Sigmoid colon (tissue), 7 donors: ENCODE measurements around the gene CCDC188. TPM values are rescaled to one million over a fixed set of nuclear protein-coding genes. Genes with fewer than 3 reads are reported as not detected.

Source experiments
- DNase-seq: peaks from one replicate; pipeline ENCODE4 v3.0.0-alpha.2; 2019
- H3K27ac ChIP-seq, 4 donors: fragments of 200-600 bp; sonication (generic); one replicate each; pipeline ENCODE4 v1.5.1; 2016 to 2019; ENCODE audit warnings: mild to moderate bottlenecking in 1 of 4
- H3K27me3 ChIP-seq, 3 donors: fragments of 200-600 bp; sonication (generic); one replicate each; pipeline ENCODE4 v1.5.1; 2019; ENCODE audit warnings: mild to moderate bottlenecking in 1 of 3
- H3K36me3 ChIP-seq, 4 donors: fragments of 200-600 bp; sonication (generic); one replicate each; pipeline ENCODE4 v1.5.1; 2016 to 2019
- H3K4me1 ChIP-seq, 4 donors: fragments of 200-600 bp; sonication (generic); one replicate each; pipeline ENCODE4 v1.5.1; 2017 to 2019
- H3K4me3 ChIP-seq, 4 donors: fragments of 200-600 bp; sonication (generic); one replicate each; pipeline ENCODE4 v1.5.1; 2017 to 2019; ENCODE audit warnings: mild to moderate bottlenecking in 2 of 4, moderate library complexity in 1 of 4
- H3K9me3 ChIP-seq, 4 donors: fragments of 200-600 bp in 3 of 4; sonication (generic) in 3 of 4; one replicate each; pipeline versions ENCODE4 v1.5.1 to v1.6.1; 2013 to 2019
- EP300 ChIP-seq, 4 donors: sonication (generic); formaldehyde crosslinking; IDR thresholded peaks; one replicate each; pipeline ENCODE4 v1.6.1; 2017; ENCODE audit warnings: antibody characterized with exemption in 4 of 4
- POLR2A ChIP-seq, 2 donors: fragments of 450-650 bp; IDR thresholded peaks; one replicate each; pipeline ENCODE4 v1.6.1; 2016; ENCODE audit warnings: antibody characterized with exemption in 2 of 2, mild to moderate bottlenecking in 2 of 2, moderate library complexity in 2 of 2
- POLR2AphosphoS5 ChIP-seq, 4 donors: sonication (generic); formaldehyde crosslinking; IDR thresholded peaks; one replicate each; pipeline ENCODE4 v1.6.1; 2017; ENCODE audit warnings: antibody characterized with exemption in 4 of 4
- WGBS, 2 donors: extraction: QIAGEN DNeasy Blood & Tissue Kit; methylation state at CpG; one replicate each; pipeline ENCODE4 v1.1.7; 2013; 5-methylcytosine and 5-hydroxymethylcytosine counted together
- intact Hi-C: fragments of 100-400 bp; cut with DNase I; formaldehyde crosslinking; loops from one replicate; pipeline ENCODE4 v1.15.1; 2023
- polyA plus RNA-seq, 3 donors: library from polyadenylated mRNA; stranded (reverse); fragments of 200-250 nt; gene quantifications; one replicate each; pipeline ENCODE4 v1.2.3, GENCODE V29; 2013
- total RNA-seq, 4 donors: library from RNA; depleted of rRNA; stranded (reverse); fragments of >200 nt; gene quantifications; one replicate each; pipeline ENCODE4 v1.1.0, GENCODE V29; 2016
- TF ChIP-seq, protein P1 (sequence below), 4 experiments: fragments of 450-650 bp in 3 of 4; fragments of 200-600 bp in 1 of 4; IDR thresholded peaks; one replicate each; pipeline ENCODE4 v1.5.1; 2016 to 2019; ENCODE audit warnings: antibody characterized with exemption in 4 of 4, mild to moderate bottlenecking in 3 of 4, moderate library complexity in 2 of 4
- donor health status: healthy with polysubstance abuse.
- donor health status: Bipolar disorder and iron deficiency.
- donor health status: healthy.

CCDC188 gene
- total and polyA plus RNA-seq, 7 donors: 0.41 to 1.1 TPM; not detected in 5

DNA sequence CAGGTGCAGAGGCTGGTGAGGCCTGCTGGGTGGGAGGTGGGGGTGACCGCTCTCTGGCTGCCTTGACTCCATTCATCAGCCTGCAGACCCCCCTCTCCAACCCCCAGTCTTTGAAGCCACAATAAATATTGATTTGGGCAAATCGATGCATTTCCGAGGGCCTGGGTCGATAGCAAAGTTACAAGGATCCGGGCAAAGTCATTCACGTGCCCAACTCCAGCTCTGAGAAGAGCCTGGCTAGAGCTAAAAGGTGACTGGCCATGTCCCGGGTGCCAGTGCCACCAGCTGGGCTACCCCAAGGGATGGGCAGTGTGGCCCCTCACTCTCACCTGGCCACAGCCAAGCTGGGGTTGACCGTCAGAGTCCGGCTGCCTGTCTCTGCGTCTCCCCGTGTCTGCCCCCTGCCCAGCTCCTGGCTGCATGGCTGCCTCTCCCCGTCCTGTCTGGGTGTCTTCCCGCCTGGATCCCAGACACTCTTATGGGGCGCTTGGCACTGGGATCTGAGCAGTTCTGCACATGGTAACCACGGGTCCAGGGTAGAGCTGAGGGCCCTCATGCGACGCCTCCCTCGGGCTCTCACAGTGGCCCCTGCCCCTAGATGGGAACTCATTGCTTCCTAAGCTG, 46.7 kb upstream of the CCDC188 start:
- Histone ChIP-seq H3K9me3 (no peaks in the 10 kb centered on the region), H3K27me3 (peaks cover 0 to 8% (median 0%) of the 10 kb centered on the region in 3 donors), H3K4me1 (no peaks in the 10 kb centered on the region), H3K27ac (no peak overlapping the region), H3K4me3 (no peak overlapping the region), H3K36me3 (no peaks in the 10 kb centered on the region)
- WGBS, 2 donors: 62 to 83% methylated on average over 18 of the region's 18 CpGs
- intact Hi-C loops: no loop called here
- DNase-seq: no peak
- TF ChIP-seq, protein P1, sequence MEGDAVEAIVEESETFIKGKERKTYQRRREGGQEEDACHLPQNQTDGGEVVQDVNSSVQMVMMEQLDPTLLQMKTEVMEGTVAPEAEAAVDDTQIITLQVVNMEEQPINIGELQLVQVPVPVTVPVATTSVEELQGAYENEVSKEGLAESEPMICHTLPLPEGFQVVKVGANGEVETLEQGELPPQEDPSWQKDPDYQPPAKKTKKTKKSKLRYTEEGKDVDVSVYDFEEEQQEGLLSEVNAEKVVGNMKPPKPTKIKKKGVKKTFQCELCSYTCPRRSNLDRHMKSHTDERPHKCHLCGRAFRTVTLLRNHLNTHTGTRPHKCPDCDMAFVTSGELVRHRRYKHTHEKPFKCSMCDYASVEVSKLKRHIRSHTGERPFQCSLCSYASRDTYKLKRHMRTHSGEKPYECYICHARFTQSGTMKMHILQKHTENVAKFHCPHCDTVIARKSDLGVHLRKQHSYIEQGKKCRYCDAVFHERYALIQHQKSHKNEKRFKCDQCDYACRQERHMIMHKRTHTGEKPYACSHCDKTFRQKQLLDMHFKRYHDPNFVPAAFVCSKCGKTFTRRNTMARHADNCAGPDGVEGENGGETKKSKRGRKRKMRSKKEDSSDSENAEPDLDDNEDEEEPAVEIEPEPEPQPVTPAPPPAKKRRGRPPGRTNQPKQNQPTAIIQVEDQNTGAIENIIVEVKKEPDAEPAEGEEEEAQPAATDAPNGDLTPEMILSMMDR (IDR thresholded peaks at IDR 0.05): no peak
- no peak for TF ChIP-seq POLR2AphosphoS5 (IDR thresholded peaks at IDR 0.05)
- TF ChIP-seq EP300 (IDR thresholded peaks at IDR 0.05): no peak
- TF ChIP-seq POLR2A (IDR thresholded peaks at IDR 0.05): no peak

DNA sequence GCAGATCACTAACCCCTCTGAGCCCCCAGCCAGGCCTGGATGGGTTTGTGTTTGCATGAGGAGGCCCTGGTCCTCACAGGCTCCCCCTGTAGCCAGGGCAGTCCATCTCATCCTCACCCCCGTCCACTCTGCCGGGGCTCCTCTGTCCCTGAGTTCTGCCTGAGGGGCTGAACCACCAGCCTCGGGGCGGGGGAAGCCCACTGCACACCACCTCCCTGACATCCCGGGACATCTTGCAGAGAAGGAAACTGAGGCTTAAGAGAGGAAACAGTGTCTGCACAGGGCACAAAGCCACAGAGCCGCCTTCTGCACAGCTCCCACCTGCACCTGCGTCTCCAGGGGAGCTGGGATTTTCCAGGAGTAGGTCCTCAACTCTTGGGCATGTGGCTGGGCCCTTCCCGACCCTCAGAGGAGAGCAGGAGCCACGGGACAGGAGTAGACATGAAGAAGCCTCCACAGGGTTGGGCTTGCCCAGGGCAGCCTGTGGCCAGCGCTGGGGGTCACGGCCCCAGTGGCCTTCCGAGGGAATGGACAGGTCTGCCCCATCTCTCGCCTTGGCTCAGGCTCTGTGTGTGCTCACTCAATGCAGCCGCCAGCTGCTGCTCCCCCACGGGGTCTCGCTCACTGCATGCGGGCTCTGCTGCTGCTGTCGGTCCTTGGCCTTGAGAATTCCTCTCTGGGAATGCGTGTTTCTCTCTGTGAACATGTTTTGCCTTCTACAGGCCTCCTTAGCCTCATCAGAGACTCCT, 45.4 kb upstream of the CCDC188 start:
- H3K36me3 ChIP-seq: no peaks in the 10 kb centered on the region
- H3K4me1 ChIP-seq: no peaks in the 10 kb centered on the region
- TF ChIP-seq POLR2AphosphoS5 (IDR thresholded peaks at IDR 0.05) (no peak), POLR2A (IDR thresholded peaks at IDR 0.05) (no peak), EP300 (IDR thresholded peaks at IDR 0.05) (no peak)
- TF ChIP-seq, protein P1 (IDR thresholded peaks at IDR 0.05): no peak
- DNase-seq: no peak
- no peaks in the 10 kb centered on the region for H3K27me3 ChIP-seq
- intact Hi-C loops: no loop called here
- no peak overlapping the region for H3K27ac ChIP-seq
- no peak overlapping the region for H3K4me3 ChIP-seq
- no peaks in the 10 kb centered on the region for H3K9me3 ChIP-seq
- 81 to 86% methylated on average over 19 of the region's 19 CpGs for WGBS, 2 donors

DNA sequence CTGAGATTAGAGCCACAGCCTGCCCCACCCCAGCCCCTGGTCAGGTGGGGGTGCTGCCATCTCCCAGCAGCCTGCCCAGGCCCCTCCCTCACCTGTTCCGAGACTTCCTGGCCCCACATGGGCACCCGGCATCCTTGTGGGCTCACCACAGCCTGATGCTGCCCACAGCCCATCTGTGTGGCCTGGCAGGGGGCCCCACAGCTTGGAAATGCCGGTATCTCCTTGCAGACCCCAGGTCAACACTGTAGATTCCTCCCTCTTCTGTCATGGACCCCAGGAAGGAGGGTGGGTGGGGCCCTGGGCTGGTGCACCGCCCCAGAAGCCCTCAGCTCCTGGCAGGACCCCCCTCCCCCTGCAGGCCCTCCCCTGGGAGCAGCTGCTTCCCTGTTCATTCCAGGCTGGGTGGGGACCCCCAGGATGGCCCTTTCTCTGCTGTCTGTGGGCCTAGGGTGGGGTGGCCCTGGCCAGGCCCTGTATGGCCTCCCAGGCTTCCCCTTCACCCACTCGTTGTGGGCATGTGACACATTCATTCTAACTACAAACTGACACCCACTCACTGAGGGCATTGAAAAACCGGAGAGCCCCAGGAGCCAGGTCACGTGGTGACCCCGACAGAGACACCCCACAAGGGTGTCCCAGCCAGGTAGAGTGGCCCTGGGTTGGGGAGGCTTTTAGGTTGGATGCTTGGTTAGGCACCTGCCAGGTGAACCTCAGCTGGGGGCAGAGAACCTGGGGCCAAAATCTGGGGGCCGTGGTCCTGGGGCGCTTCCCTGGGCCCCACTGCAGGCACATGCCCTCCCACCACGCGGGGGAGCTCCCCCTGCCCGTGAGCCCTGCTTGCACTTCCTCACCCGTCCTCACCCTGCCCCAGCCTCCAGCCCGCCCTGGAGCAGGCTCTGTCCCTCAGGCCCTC, 44.1 kb upstream of the CCDC188 start:
- no peak for TF ChIP-seq EP300 (IDR thresholded peaks at IDR 0.05)
- no peak for TF ChIP-seq POLR2AphosphoS5 (IDR thresholded peaks at IDR 0.05)
- TF ChIP-seq, protein P1 (IDR thresholded peaks at IDR 0.05): no peak
- TF ChIP-seq POLR2A (IDR thresholded peaks at IDR 0.05): no peak
- intact Hi-C loops: no loop called here
- Histone ChIP-seq H3K27me3 (no peaks in the 10 kb centered on the region), H3K27ac (no peak overlapping the region), H3K9me3 (no peaks in the 10 kb centered on the region), H3K4me1 (no peaks in the 10 kb centered on the region), H3K36me3 (no peaks in the 10 kb centered on the region), H3K4me3 (no peak overlapping the region)
- DNase-seq: no peak
- 70 to 75% methylated on average over 15 of the region's 15 CpGs for WGBS, 2 donors

DNA sequence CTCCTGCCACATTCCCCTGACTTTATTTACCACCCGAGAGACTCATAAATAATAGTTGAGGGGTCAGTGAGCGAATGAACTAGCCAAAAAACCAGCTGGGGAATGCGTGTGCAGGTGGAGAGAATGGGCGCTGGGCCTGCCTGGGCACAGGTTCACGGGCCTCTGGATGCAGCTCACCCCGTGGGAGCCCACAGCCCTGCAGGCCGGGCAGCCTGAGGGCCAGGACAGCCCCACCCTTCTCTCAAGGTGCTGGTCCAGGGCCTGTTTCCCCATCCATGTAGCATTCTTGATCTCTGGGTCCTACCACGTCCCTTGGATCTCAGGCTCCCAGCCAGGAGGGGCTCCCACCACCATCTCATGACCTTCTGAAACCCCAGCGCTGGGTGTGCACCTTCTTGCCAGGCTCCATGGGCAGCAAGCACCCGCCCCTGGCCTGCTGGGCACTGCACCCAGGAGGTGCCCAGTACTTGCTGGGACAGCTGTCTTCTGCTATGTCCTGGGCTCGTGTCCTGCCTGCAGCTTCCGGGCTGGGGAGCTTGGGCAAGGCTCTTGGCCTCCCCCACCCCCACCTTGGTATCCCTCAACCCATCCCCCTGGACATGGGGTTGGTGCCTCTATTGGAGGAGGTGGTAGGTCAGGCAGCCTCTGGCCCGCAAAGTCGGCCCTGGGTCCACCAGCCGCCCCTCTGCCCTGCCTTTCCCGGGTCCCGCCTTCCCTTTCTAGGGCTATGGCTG, 43.1 kb upstream of the CCDC188 start:
- intact Hi-C loops: no loop called here
- no peaks in the 10 kb centered on the region for H3K4me1 ChIP-seq
- H3K27ac ChIP-seq: no peak overlapping the region
- WGBS, 2 donors: 83 to 89% methylated on average over 17 of the region's 17 CpGs
- no peak overlapping the region for H3K4me3 ChIP-seq
- no peak for DNase-seq
- no peaks in the 10 kb centered on the region for H3K27me3 ChIP-seq
- H3K36me3 ChIP-seq: no peaks in the 10 kb centered on the region
- TF ChIP-seq, protein P1 (IDR thresholded peaks at IDR 0.05): no peak
- TF ChIP-seq POLR2AphosphoS5 (IDR thresholded peaks at IDR 0.05): no peak
- no peaks in the 10 kb centered on the region for H3K9me3 ChIP-seq
